MCF 10A (cell line): Measurements from ENCODE around the gene HADHA. TPM values are rescaled to one million over a fixed set of nuclear protein-coding genes. Genes with fewer than 3 reads are reported as not detected.
A peak's percentile ranks its signal among the peaks of the same experiment; 100 is the strongest.

Experiments
- BruUV-seq: library from RNA; stranded (reverse); fragments of 400-500 nt; replicated peaks from 2 replicates; lab custom pipeline; 2021; lab: Mats Ljungman, UMichigan
- CTCF ChIA-PET: fragments of 300-600 bp; sonication (Branson Sonifier 250); formaldehyde crosslinking; extraction: SDS; loops from one replicate; lab custom pipeline; 2021; ENCODE audit warnings: antibody characterized with exemption, inconsistent platforms; lab: Yijun Ruan, JAX
- POLR2A ChIA-PET: fragments of 300-600, 350-650 bp; sonication (Branson Sonifier 250); formaldehyde crosslinking; extraction: SDS; loops from one replicate; lab custom pipeline; 2020; ENCODE audit warnings: antibody characterized with exemption, inconsistent platforms; lab: Yijun Ruan, JAX
- DNase-seq: peaks from one replicate; pipeline ENCODE4 v3.0.0-alpha.2; 2018; ENCODE audit not compliant: unreplicated experiment
- H3K27ac Mint-ChIP-seq: one replicate; pipeline ENCODE4 v1.8.0; 2022; ENCODE audit warnings: mild to moderate bottlenecking, low read depth, mixed read lengths; ENCODE audit not compliant: unreplicated experiment
- H3K27me3 Mint-ChIP-seq: one replicate; pipeline ENCODE4 v1.8.0; 2022; ENCODE audit warnings: mixed read lengths; ENCODE audit not compliant: insufficient read depth, unreplicated experiment
- H3K36me3 Mint-ChIP-seq: one replicate; pipeline ENCODE4 v1.8.0; 2022; ENCODE audit warnings: mild to moderate bottlenecking, moderate library complexity, mixed read lengths; ENCODE audit not compliant: insufficient read depth, unreplicated experiment
- H3K4me1 Mint-ChIP-seq: one replicate; pipeline ENCODE4 v1.8.0; 2022; ENCODE audit warnings: mixed read lengths; ENCODE audit not compliant: insufficient read depth, unreplicated experiment
- H3K4me3 Mint-ChIP-seq: one replicate; pipeline ENCODE4 v1.8.0; 2022; ENCODE audit warnings: mild to moderate bottlenecking, moderate library complexity, mixed read lengths; ENCODE audit not compliant: unreplicated experiment
- H3K9me3 Mint-ChIP-seq: one replicate; pipeline ENCODE4 v1.8.0; 2022; ENCODE audit warnings: mixed read lengths; ENCODE audit not compliant: unreplicated experiment
- CTCF ChIP-seq: fragments of 200-600 bp; IDR thresholded peaks from one replicate; pipeline ENCODE4 v1.8.0; 2022; ENCODE audit warnings: antibody characterized with exemption, mild to moderate bottlenecking; ENCODE audit not compliant: unreplicated experiment
- intact Hi-C: fragments of 100-400 bp; cut with micrococcal nuclease; formaldehyde crosslinking; loops from 2 replicates; pipeline ENCODE4 v1.14.1; 2022
- total RNA-seq: library from RNA; stranded (reverse); gene quantifications from 2 replicates; pipeline ENCODE4 v1.2.3, GENCODE V29; 2022

Gene HADHA
- total RNA-seq, 1 experiment from 2014 or later, result 152 TPM

- peaks cover 36% of the 10 kb centered on the region for H3K4me1 Mint-ChIP-seq
- no peak overlapping the region for H3K4me3 Mint-ChIP-seq
- CTCF ChIA-PET, result no interaction called here
- POLR2A ChIA-PET, result no interaction called here
- no peak for DNase-seq
- intact Hi-C loops, result no loop called here
- BruUV-seq, result no TSS peak
- no peaks in the 10 kb centered on the region for H3K9me3 Mint-ChIP-seq
- TF ChIP-seq CTCF, result no peak
- no peak overlapping the region for H3K27ac Mint-ChIP-seq
- no peaks in the 10 kb centered on the region for H3K27me3 Mint-ChIP-seq
- peaks cover 82% of the 10 kb centered on the region for H3K36me3 Mint-ChIP-seq
These were observed 35.5 kb upstream of the HADHA start for GRCh38 chr2:26279886-26280285.

- Mint-ChIP-seq H3K4me3 (no peak overlapping the region), H3K27me3 (no peaks in the 10 kb centered on the region), H3K36me3 (peaks cover 61% of the 10 kb centered on the region), H3K27ac (peak overlapping the region; percentile 12), H3K4me1 (peaks cover 32% of the 10 kb centered on the region), H3K9me3 (no peaks in the 10 kb centered on the region)
- no peak for TF ChIP-seq CTCF
- CTCF ChIA-PET, result interaction anchor here (0.6 to 1.0 kb wide), 2 partner anchors 17 to 399 kb away, joined by 3 read pairs; no protein-coding TSS in a partner anchor
- BruUV-seq, result no TSS peak
- intact Hi-C loops, result no loop called here
- POLR2A ChIA-PET, result interaction anchor here (0.7 to 20.6 kb wide), 16 partner anchors 8 to 70 kb away, joined by 3 to 694 read pairs (median 14); partner anchors contain the start of genes ADGRF3, HADHA, HADHB and SELENOI
- DNase-seq, result no peak
These were observed 32.2 kb upstream of the HADHA start for GRCh38 chr2:26276484-26277227.

GRCh38 chr2:26274058-26274613 is 29.7 kb upstream of the HADHA start:
- BruUV-seq, result no TSS peak
- POLR2A ChIA-PET, result interaction anchor here (0.6 to 20.6 kb wide), 35 partner anchors 8 to 1688 kb away, joined by 3 to 694 read pairs (median 7); partner anchors contain the start of genes ADGRF3, HADHA, HADHB and RAB10
- peak overlapping the region; percentile 92 for H3K27ac Mint-ChIP-seq

More at GRCh38 chr2:26274058-26274613, 29.7 kb upstream of the HADHA start:
- CTCF ChIA-PET, result interaction anchor here (1.2 to 1.8 kb wide), 4 partner anchors 30 to 56 kb away, joined by 4 to 11 read pairs (median 4); partner anchors contain the start of genes HADHA and HADHB
- H3K27me3 Mint-ChIP-seq, result no peaks in the 10 kb centered on the region
- no peak for TF ChIP-seq CTCF
- peaks cover 43% of the 10 kb centered on the region for H3K36me3 Mint-ChIP-seq
- H3K4me3 Mint-ChIP-seq, result peak overlapping the region; percentile 31
- DNase-seq, result peak; percentile 100
- intact Hi-C loops, result loop anchor here (1.0 kb wide), 1 partner anchor 29 kb away; no protein-coding TSS in a partner anchor
- peaks cover 35% of the 10 kb centered on the region for H3K4me1 Mint-ChIP-seq
- no peaks in the 10 kb centered on the region for H3K9me3 Mint-ChIP-seq
